Activated T-helper 1 cell treated with anti-CD3 and anti-CD28 coated beads, Interleukin-12 subunit alpha, Interleukin-12 subunit beta, Interleukin-2, Interleukin-4 antibody, amounts not matched to agents 30 ng/mL and 10 ng/mL and 1 ng/mL, durations not matched to agents 14 hours and 24 hours and 36 hours (primary cell): ENCODE measurements around the gene SLK. TPM values are rescaled to one million over a fixed set of nuclear protein-coding genes. Genes with fewer than 3 reads are reported as not detected.

ENCODE experiments used
- DNase-seq: peaks from one replicate; pipeline ENCODE4 v3.0.0; 2021; ENCODE audit warnings: low spot score
- H3K27ac Mint-ChIP-seq: one replicate; pipeline ENCODE4 v1.8.0; 2021; ENCODE audit warnings: mild to moderate bottlenecking, mixed read lengths
- H3K27me3 Mint-ChIP-seq: one replicate; pipeline ENCODE4 v1.8.0; 2022; ENCODE audit warnings: mild to moderate bottlenecking, moderate library complexity, mixed read lengths; ENCODE audit not compliant: insufficient read depth
- H3K36me3 Mint-ChIP-seq: one replicate; pipeline ENCODE4 v1.8.0; 2021; ENCODE audit warnings: low read depth, mixed read lengths
- H3K4me1 Mint-ChIP-seq: one replicate; pipeline ENCODE4 v1.8.0; 2021; ENCODE audit warnings: low read depth, mixed read lengths
- H3K4me3 Mint-ChIP-seq: one replicate; pipeline ENCODE4 v1.8.0; 2021; ENCODE audit warnings: mild to moderate bottlenecking, moderate library complexity, mixed read lengths
- H3K9me3 Mint-ChIP-seq: one replicate; pipeline ENCODE4 v1.8.0; 2021; ENCODE audit warnings: mixed read lengths
- intact Hi-C: fragments of 100-400 bp; cut with micrococcal nuclease; formaldehyde crosslinking; loops from one replicate; pipeline ENCODE4 v1.15.1; 2024
- total RNA-seq: library from RNA; stranded (reverse); gene quantifications from 2 replicates; pipeline ENCODE4 v1.2.3, GENCODE V29; 2022

Gene SLK
- total RNA-seq, 1 donor from 2014 or later = 27.1 TPM

GRCh38 chr10:104033401-104033930 lies 66.5 kb downstream of the SLK start:
- intact Hi-C loops = no loop called here
- no peaks in the 10 kb centered on the region for H3K9me3 Mint-ChIP-seq
- H3K4me3 Mint-ChIP-seq = no peak overlapping the region
- H3K27ac Mint-ChIP-seq = no peak overlapping the region
- peaks cover 10% of the 10 kb centered on the region for H3K36me3 Mint-ChIP-seq
- H3K27me3 Mint-ChIP-seq = no peaks in the 10 kb centered on the region
- H3K4me1 Mint-ChIP-seq = no peaks in the 10 kb centered on the region
- no peak for DNase-seq

GRCh38 chr10:104033966-104034365 lies 67.0 kb downstream of the SLK start:
- Mint-ChIP-seq H3K4me1 (no peaks in the 10 kb centered on the region), H3K27ac (no peak overlapping the region), H3K9me3 (no peaks in the 10 kb centered on the region), H3K36me3 (peaks cover 10% of the 10 kb centered on the region), H3K4me3 (no peak overlapping the region), H3K27me3 (no peaks in the 10 kb centered on the region)
- intact Hi-C loops = no loop called here
- no peak for DNase-seq

DNA sequence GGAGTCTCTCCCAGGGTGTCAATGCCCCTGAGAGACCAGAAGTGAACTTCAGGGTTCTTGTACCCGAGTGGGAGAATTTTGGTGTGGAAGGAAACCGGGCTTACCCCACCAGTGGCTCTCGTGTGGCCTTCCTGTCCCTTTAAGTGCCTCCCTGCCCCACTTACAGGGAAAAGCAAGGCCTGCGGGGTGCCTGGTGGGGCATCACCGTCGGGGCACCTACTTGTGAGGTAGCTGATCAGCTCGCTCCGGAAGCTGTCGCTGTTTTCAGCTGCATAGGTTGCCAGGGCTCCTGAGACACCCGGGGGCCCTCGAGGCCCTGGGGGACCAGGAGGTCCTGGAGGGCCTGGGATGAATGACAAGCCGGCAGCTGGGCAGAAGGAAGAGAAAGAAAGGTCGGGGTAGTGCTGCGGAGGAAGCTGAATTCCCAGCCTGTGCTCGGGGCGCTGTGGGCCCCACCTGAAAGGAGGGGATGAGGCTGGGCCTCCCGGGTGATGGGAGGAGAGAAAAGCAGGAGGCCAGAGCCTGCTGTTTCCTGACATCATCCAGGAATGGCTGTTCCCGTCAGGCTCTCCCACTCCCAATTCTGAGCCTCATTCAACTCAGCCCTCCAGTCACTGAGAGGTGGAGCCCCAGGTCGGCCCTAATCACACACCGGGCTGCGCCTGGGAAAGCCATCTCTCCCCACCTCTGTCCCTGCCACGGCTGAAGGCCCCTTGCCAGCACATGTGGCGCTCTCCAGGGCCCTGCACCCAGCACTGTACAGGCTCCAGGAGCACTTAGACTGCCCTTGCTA lies 67.7 kb downstream of the SLK start:
- H3K4me3 Mint-ChIP-seq = no peak overlapping the region
- DNase-seq = no peak
- no peaks in the 10 kb centered on the region for H3K9me3 Mint-ChIP-seq
- no peaks in the 10 kb centered on the region for H3K27me3 Mint-ChIP-seq
- H3K4me1 Mint-ChIP-seq = no peaks in the 10 kb centered on the region
- peaks cover 6% of the 10 kb centered on the region for H3K36me3 Mint-ChIP-seq
- H3K27ac Mint-ChIP-seq = no peak overlapping the region
- intact Hi-C loops = no loop called here

DNA sequence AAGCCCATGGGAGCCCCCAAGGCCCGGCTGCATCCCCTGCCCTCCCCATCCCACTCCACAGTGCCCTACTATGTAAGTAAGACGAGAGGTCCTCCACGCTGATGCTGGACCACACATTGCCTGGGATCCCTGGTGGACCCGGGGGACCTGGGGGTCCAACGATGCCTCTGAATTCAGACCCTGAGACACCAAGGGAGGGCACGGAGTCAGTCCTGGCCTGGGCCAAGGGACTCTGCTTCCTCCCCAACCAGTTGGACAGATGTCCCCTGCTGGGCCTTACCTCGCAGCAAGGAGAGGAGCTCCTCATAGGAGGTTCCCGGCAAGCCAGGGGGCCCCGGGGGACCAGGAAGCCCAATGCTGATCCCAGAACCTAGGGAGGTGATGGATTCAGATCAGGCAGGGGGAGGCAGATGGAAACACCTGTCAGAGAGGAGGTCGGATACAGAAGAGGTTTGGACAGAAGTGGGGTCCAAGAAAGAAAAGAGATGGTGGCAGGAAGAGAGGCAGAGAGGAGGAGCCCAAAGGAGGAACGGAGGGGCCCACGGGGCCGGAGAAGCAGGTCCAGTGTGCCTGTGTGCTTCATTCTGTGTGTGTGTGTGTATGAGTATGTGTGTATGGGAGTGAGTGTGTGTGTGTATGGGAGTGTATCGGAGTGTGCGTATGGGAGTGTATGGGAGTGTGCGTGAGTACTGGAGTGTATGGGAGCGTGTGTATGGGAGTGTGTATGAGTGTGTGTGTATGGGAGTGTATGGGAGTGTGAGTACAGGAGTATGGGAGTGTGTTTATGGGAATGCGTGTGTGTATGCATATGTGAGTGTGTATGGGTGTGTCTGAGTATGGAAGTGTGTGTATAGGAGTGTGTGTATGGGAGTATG lies 68.5 kb downstream of the SLK start:
- H3K9me3 Mint-ChIP-seq = no peaks in the 10 kb centered on the region
- H3K4me3 Mint-ChIP-seq = no peak overlapping the region
- DNase-seq = no peak
- no peaks in the 10 kb centered on the region for H3K4me1 Mint-ChIP-seq
- intact Hi-C loops = no loop called here
- peaks cover 5% of the 10 kb centered on the region for H3K36me3 Mint-ChIP-seq
- no peaks in the 10 kb centered on the region for H3K27me3 Mint-ChIP-seq
- peak overlapping the region; percentile 10 for H3K27ac Mint-ChIP-seq

DNA sequence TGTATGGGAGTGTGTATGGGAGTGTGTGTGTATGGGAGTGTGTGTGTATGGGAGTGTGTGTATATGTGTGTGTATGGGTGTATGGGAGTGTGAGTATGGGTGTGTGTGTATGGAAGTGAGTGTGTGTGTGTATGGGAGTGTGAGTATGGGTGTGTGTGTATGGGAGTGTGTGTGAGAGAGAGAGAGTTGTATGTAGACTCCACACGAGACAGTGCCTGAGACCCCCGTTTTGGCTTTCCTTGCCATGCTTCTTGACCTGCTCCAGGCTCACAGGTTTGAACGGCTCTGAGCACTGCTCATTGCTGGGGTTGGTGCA lies 69.1 kb downstream of the SLK start:
- no peak overlapping the region for H3K27ac Mint-ChIP-seq
- intact Hi-C loops = no loop called here
- no peaks in the 10 kb centered on the region for H3K4me1 Mint-ChIP-seq
- peaks cover 5% of the 10 kb centered on the region for H3K36me3 Mint-ChIP-seq
- H3K27me3 Mint-ChIP-seq = no peaks in the 10 kb centered on the region
- no peak overlapping the region for H3K4me3 Mint-ChIP-seq
- H3K9me3 Mint-ChIP-seq = no peaks in the 10 kb centered on the region
- DNase-seq = no peak

DNA sequence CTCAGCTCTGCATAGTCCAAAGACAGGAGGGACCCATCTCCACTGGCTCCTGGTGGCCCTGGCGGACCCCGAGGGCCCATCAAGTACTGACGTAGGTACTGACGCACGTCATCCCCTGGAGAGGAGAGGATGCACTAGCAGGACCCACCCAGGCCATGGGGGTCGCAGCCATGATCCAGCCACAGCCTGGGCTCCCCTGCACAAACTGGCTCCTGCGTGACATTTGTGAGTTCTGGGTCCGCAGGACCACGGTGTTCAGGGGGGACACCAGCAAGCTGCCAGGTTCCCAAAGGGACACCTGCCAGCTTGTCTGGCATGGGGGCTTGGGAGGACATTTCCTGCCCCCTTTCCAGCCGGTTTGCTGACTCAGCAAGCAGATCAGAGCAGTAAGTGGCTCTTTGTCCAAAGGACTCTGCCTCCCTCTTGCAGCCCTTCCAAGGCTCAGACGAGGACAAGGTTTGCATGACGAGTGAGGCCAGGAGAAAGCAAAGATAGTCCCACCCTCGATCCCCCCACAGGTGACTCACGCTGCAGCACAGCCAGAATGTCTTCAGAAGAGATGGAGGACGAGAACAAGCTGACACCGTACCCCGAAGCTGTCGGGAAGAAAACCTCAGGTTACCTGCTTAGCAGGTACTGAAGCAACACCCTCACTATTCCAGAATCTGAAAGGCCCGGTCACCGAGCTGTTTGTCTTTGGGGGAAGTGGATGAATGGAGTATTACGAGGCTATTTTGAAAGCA lies 69.7 kb downstream of the SLK start:
- Mint-ChIP-seq H3K27me3 (no peaks in the 10 kb centered on the region), H3K4me3 (no peak overlapping the region)
- no peak for DNase-seq

DNA sequence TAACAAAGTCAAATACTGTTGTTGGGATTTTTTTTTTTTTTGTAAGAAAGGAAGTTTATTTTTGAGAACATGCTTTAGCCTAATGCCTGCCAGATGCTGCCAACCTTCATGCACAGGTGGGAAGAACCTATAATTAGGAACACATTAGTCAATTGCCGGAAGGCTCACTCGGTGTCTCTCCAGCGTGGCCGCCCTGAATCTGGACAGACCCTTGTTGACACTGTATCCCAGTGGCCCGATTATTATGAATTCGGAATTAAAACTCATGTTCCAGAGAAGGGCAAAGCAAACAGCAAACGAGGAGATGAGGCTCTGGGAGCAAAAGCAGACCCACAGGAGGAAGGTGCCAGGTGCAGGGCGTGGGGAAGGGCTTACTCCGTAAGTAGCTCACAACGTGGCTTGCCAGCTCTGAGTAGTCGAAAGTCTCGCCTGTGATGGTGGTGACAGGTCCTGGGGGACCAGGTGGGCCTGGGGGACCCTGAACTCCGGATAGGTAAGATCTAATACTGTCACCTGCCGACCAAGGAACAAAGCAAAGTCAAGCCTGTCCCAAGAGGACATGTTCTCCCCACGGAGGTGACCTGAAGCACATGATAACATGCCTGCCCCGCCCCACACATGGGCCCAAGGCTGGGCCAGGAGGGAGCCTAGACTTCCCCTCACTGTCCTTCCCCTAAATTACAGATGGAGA lies 70.5 kb downstream of the SLK start:
- no peaks in the 10 kb centered on the region for H3K9me3 Mint-ChIP-seq
- no peak overlapping the region for H3K27ac Mint-ChIP-seq
- no peaks in the 10 kb centered on the region for H3K27me3 Mint-ChIP-seq
- no peak overlapping the region for H3K4me3 Mint-ChIP-seq
- intact Hi-C loops = no loop called here
- DNase-seq = no peak
- H3K36me3 Mint-ChIP-seq = no peaks in the 10 kb centered on the region
- no peaks in the 10 kb centered on the region for H3K4me1 Mint-ChIP-seq

More for the DNA sequence above, 69.7 kb downstream of the SLK start:
- Mint-ChIP-seq H3K4me1 (no peaks in the 10 kb centered on the region), H3K9me3 (no peaks in the 10 kb centered on the region), H3K27ac (no peak overlapping the region), H3K36me3 (peaks cover under 1% of the 10 kb centered on the region)
- intact Hi-C loops = no loop called here

GRCh38 chr10:104038537-104038936 lies 71.6 kb downstream of the SLK start:
- H3K27me3 Mint-ChIP-seq = peaks cover 2% of the 10 kb centered on the region
- no peak for DNase-seq

DNA sequence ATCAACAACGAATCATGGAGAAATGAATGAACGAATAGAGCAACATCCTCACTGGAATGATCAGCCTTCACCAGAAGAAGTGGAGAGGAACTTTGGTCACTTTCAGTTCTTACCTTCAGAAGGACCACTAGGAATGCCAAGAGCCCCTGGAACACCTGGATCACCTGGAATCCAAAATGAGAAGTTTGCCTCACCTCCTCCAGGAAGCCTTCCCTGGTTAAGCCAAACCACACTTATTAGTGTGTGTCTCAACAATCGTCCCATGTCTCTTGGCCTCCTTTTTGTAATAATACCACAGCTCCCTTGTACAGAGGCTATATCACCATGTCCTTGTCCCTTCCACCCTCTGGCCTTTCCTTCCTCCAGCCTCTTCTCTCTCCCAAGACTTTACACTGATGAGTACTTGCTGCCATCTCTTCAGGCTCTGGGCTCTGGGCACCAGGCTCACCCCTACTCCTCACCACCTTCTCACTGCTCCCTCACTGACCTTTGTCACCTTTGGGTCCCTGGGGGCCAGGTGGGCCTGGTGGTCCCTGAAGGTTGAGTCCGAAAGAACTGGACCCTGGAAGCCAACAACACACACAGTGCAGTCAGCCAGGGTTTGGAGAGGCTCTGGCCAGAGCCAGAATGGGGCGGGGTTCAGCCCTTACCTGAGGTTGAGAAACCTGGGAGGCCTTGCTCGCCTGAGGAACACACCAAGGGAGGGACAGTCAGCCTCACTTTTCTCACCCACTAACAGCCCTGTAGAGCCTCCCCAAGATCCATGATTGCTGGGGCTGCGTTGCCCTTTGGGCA lies 72.2 kb downstream of the SLK start:
- Mint-ChIP-seq H3K27me3 (peaks cover 3% of the 10 kb centered on the region), H3K4me3 (no peak overlapping the region), H3K4me1 (no peaks in the 10 kb centered on the region), H3K36me3 (no peaks in the 10 kb centered on the region), H3K9me3 (no peaks in the 10 kb centered on the region), H3K27ac (no peak overlapping the region)
- intact Hi-C loops = no loop called here
- DNase-seq = no peak

More at GRCh38 chr10:104038537-104038936, 71.6 kb downstream of the SLK start:
- no peaks in the 10 kb centered on the region for H3K9me3 Mint-ChIP-seq
- intact Hi-C loops = no loop called here
- no peaks in the 10 kb centered on the region for H3K4me1 Mint-ChIP-seq
- H3K27ac Mint-ChIP-seq = no peak overlapping the region
- H3K4me3 Mint-ChIP-seq = no peak overlapping the region
- no peaks in the 10 kb centered on the region for H3K36me3 Mint-ChIP-seq

GRCh38 chr10:104040382-104040781 lies 73.4 kb downstream of the SLK start:
- intact Hi-C loops = loop anchor here (10.0 kb wide), 1 partner anchor 164 kb away; no protein-coding TSS in a partner anchor
- Mint-ChIP-seq H3K27ac (no peak overlapping the region), H3K27me3 (peaks cover 4% of the 10 kb centered on the region), H3K4me3 (no peak overlapping the region), H3K36me3 (no peaks in the 10 kb centered on the region), H3K9me3 (no peaks in the 10 kb centered on the region), H3K4me1 (no peaks in the 10 kb centered on the region)
- DNase-seq = no peak

GRCh38 chr10:104040862-104041789 lies 74.2 kb downstream of the SLK start:
- Mint-ChIP-seq H3K4me3 (no peak overlapping the region), H3K27ac (no peak overlapping the region), H3K27me3 (peaks cover 4% of the 10 kb centered on the region), H3K9me3 (no peaks in the 10 kb centered on the region), H3K36me3 (no peaks in the 10 kb centered on the region), H3K4me1 (no peaks in the 10 kb centered on the region)
- intact Hi-C loops = loop anchor here (10.0 kb wide), 1 partner anchor 164 kb away; no protein-coding TSS in a partner anchor
- DNase-seq = no peak
